Suppressor macrophage (primary cell): ENCODE measurements around the gene GARIN5A.
A peak's percentile ranks its signal among the peaks of the same experiment; 100 is the strongest.

ENCODE experiments used
- DNase-seq, 4 experiments: peaks; one replicate each; pipeline ENCODE4 v3.0.0-alpha.2; 2020 to 2022

Gene GARIN5A

GRCh38 chr19:50507376-50507775 lies 30.7 kb upstream of the GARIN5A start:
- no peak for DNase-seq

DNA sequence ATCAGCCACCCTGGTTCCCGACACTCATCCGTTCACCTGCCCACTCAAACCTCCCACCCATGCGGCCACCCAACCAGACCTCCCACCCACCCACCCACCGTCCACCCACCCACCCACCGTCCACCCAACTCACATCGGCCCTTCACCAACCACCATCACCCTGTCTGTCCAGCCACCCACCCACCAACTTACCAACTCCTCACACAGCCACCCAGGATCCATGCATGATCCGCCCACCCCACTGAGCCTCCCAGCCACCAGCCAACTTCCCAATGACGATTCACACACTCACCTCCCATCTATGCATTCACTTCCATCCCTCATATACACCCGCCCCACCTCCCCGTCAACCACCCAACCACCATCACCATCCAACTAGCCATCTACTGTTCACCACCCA lies 30.1 kb upstream of the GARIN5A start:
- no peak for DNase-seq

GRCh38 chr19:50505856-50506611 lies 29.4 kb upstream of the GARIN5A start:
- DNase-seq, result no peak

DNA sequence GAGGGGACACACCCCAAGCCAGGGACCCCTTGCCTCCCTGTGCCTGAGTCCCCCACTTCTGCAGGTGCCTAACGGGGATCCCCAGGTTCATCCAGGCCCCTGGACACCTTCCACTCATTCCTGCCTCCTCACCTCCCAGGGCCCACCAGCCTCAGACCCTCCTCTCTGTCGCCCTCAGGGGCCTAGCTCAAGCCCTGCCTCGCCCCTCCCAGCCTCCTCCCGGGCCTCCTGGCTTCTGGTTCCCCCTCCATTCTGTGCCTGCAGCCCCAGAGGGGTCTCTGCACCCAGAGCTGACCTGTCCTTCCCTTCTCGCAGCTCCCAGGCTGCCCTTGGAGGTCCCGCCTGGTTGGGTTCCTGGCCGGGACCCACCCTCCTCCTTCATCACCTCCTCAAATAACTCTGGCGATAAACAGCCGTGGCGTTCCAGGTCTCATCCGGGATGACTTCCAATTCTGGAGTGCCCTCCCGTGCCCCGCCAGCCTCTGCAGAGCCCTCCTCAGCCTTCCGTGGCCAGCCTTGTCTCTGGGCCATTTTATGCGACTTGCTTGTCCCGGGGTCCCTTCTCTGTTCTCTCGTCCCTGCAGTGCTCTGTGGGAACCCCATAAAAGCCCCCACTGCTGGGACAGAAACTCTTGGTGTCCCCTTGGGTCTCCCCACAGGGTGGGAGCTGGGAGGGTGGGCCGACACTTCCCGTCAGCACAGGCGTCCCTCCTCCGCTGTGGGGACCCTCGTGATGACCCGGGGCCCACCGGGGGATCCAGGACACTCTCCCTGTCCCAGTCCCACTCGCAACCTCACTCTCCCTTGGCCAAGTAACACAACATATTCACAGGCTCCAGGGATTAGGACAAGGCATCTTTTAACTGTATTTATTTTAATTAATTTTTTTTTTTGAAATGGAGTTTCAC lies 25.2 kb upstream of the GARIN5A start:
- no peak for DNase-seq

GRCh38 chr19:50501186-50501567 lies 24.5 kb upstream of the GARIN5A start:
- no peak for DNase-seq

- DNase-seq, result no peak
Observed at GRCh38 chr19:50500753-50501151, 24.1 kb upstream of the GARIN5A start.

DNA sequence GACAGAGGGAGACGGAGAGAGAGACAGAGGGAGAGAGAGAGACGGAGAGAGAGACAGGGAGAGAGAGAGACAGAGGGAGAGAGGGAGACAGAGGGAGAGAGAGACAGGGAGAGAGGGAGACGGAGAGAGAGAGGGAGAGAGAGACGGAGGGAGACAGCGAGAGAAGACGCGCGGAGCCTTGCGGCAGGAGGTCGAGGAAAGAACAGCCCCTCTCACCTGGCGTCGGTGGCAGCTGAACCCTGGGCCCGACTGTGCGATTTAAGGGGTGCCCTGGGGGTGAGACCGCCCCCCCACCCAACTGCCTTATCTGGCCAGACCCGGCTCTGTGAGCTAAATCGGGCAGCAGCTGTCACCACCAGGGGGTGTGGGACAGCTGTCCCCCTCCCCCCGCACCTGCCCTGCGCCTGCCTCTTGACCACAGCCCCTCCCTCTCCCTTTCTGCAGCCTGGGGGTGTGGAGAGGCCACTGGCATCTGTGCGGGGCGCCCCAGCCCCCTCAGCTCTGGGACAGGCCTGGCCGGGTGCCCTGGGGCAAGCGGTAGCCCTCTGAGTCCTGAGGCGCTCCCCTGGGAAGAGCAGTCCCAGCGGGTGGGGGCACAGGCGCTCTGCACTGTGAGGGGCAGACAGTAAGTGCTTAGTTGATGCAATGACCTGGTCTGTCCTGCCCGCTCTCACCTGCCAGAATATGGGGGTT lies 23.6 kb upstream of the GARIN5A start:
- DNase-seq, result no peak

DNA sequence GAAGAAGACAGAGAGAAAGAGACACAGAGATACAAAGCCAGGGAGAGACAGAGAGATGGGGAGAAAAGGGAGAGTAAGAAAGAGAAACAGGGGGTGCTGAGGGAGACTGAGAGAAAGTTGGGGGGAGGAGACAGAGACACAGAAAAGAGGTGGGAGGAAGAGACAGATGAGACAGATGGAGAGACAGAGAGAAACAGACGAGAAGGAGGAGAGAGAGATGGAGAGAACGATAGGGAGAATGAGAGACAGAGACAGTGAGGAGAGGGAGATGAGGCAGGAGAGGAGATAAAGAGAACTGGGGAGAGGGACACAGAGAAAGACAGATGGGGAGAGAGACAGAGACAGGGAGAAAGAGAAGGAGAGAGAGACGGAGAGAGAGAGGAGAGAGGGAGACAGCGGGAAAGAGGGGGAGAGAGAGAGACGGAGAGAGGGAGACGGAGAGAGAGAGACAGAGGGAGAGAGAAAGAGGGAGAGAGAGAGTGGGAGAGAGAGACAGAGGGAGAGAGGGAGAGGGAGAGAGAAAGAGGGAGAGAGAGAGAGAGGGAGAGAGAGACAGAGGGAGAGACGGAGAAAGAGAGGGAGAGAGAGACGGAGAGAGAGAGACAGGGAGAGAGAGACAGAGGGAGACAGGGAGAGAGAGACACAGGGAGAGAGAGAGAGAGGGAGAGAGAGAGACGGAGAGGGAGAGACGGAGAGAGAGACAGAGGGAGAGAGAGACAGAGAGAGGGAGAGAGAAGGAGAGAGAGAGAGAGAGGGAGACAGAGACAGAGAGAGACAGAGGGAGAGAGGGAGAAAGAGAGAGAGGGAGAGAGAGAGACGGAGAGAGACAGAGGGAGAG lies 21.8 kb upstream of the GARIN5A start:
- DNase-seq, result no peak

DNA sequence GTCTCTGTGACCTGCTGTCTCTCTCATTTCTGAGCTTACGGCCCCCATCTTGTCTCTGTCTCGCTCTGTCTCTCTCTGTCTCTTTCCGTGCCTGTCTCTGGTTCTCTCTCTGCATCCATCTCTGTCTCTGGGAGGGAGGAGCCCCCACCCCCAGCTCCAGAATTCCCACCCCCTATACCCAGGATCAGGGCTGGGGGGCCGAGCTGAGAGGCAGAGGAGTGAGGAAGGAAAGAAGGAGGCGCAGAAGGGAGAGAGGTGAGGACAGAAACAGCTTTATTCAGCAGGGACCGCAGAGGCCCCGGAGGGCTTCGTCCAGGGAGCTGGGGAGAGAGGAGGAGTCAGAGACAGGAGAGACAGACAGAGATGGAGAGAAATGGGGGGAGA lies 20.4 kb upstream of the GARIN5A start:
- no peak for DNase-seq

GRCh38 chr19:50496189-50497021 lies 19.8 kb upstream of the GARIN5A start:
- no peak for DNase-seq

- no peak for DNase-seq
Observed at GRCh38 chr19:50495020-50495531, 18.4 kb upstream of the GARIN5A start.

GRCh38 chr19:50494186-50495019 lies 17.8 kb upstream of the GARIN5A start:
- no peak for DNase-seq

DNA sequence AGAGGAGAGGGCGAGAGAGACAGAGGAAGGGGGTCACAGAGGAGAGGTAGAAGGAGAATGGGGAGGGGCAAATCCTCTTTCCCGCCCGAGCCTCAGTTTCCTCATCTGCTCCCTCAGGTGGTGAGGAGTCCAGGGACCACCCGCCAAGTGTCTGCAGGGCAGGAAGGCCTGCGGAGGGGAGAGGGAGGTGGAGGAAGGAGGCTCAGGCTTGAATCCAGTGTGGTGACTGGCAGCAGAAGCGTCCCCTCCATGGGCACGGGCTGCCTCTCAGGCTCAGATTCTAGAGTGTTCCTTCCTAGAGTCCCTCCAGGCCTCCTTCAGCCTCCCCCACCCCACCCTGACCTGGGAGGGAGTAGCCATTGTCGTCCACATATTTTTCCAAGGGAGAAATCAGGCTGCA lies 16.5 kb upstream of the GARIN5A start:
- DNase-seq, result no peak

DNA sequence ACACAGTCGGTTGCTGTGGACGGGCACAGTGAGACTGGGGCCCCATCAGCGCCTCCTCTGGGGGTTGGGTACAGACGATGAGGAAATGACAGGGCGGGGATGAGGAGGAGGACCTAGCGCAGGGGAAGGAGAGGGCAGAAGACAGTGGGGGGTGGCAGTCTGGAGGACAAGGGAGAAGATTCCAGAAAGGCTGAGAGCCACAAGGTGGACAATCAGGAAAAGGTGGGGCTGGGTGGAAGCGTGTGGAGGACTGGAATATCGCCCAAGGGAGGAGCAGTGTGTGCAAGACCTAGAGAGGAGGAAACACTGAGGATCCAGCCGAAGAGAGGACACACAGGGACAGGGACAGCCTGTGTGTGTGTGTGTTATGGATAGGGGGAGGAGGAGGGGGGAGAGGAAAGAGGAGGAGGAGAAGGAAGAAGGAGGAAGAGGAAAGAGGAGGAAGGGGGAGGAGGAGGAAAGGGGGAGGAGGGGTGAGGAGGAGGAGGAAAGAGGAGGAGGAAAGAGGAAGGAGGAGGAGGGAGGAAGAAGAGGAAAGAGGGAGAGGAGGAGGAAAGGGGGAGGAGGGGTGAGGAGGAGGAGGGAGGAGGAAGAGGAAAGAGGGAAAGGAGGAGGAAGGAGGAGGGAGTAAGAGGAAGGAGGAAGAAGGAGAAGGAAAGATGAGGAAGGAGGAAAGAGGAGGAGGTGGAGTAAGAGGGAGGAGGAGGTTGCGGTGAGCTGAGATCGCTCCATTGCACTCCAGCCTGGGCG lies 15.8 kb upstream of the GARIN5A start:
- peak in 2 of 4 experiments; percentile 40 to 41 for DNase-seq

DNA sequence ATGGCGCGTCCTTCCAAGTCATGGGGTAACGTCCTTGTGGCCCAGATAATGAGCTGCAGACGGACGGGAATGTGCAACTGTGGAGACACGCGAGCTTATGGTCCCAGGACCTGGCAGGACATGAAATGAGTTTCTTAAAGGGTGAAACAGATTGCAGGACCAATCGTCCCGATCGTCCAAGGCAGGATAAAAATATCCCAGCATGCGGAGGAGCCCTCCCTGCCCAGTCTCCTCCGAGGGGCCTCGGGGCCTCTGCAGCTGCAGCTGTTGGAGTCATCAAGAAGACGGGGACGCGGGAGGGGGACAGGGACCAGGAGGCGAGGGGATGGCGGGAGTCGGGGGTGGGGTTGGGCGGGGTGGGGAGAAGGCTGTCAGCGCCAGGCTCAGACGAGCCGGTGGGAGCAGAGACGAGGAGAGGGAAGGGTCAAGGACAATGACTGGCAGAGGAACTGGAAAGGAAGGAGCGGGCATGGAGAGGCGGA lies 14.4 kb upstream of the GARIN5A start:
- no peak for DNase-seq

GRCh38 chr19:50490411-50490811 lies 13.8 kb upstream of the GARIN5A start:
- DNase-seq, result no peak

DNA sequence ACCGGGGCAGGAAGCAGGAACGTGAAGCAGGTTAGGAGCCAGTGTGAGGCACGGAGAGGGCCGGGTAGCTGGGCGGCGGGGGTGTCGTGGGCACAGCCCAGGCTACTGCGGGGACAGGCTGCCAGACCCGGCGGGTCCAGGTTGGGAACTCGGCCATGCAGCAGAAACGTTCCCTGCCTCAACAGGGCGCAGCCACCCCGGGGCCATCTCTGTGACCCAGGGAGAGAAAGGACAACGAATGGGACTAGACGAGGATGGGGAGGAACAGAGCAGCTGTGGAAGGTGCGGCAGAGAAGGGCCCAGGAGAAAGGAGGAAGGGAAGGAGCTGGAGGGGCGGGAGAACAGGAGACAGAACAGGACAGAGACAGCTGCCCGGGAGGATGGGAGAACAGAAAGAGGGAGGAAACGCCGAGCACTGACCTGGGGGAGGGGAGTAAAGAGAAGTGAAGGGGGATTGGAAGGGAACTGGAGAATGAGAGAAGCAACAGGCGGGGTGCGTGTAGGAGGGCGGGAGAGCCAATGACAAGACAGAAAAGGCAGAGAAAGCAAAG lies 12.9 kb upstream of the GARIN5A start:
- DNase-seq, result peak in 3 of 4 experiments; percentile 35 to 47 (median 47)

GRCh38 chr19:50488389-50489194 lies 11.9 kb upstream of the GARIN5A start:
- peak; percentile 43 to 56 (median 44) for DNase-seq
